Central memory CD8-positive, alpha-beta T cell (primary cell): ENCODE data around the gene MINDY4B.

Experiments used
- ATAC-seq: fragments of 150-1000 bp; cut with Tn5 transposase; replicated peaks from 2 replicates; pipeline ENCODE4 v1.10.0; 2022; ENCODE audit warnings: mild to moderate bottlenecking, moderate FRiP score, moderate number of reproducible peaks; ENCODE audit not compliant: poor library complexity, severe bottlenecking; ENCODE audit errors: extremely low read depth
- DNase-seq, 2 donors: peaks; one replicate each; pipeline ENCODE4 v3.0.0; 2021; ENCODE audit warnings: low spot score in 2 of 2
- H3K27ac Mint-ChIP-seq: one replicate; pipeline ENCODE4 v1.8.0; 2022; ENCODE audit warnings: low read depth, mild to moderate bottlenecking, moderate library complexity, mixed read lengths
- H3K27me3 Mint-ChIP-seq: one replicate; pipeline ENCODE4 v1.8.0; 2022; ENCODE audit warnings: mixed read lengths
- H3K36me3 Mint-ChIP-seq: one replicate; pipeline ENCODE4 v1.8.0; 2022; ENCODE audit warnings: mild to moderate bottlenecking, moderate library complexity, mixed read lengths; ENCODE audit not compliant: insufficient read depth
- H3K4me1 Mint-ChIP-seq: one replicate; pipeline ENCODE4 v1.8.0; 2022; ENCODE audit warnings: mixed read lengths
- H3K4me3 Mint-ChIP-seq: one replicate; pipeline ENCODE4 v1.8.0; 2022; ENCODE audit warnings: mild to moderate bottlenecking, moderate library complexity, mixed read lengths
- H3K9me3 Mint-ChIP-seq: one replicate; pipeline ENCODE4 v1.8.0; 2022; ENCODE audit warnings: mixed read lengths

MINDY4B gene

DNA sequence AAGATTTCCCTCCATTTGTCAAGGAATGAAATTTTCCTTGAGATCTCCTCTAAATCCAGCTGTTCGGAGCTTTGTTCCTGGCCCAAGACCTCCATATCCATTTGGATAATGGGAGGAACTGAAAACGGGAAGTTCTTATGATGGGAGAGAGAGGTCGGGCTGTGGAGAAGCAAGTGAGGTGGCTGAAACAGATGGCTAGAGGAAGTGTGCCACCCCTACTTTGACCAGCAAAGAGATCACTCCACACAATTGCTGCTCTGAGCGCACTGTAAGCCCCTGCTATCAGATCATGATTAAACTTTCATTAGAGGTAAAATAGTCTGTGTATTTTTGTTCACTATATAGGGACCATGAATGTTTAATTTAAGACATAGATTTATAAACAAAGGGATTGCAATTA lies at the start of gene MINDY4B:
MINDY4B (minus strand) TSS at position 101 of the 400 bp plus-strand sequence; CDS start at position 101, 0 bp downstream.
- no peak within 1 kb of the TSS for H3K4me3 Mint-ChIP-seq
- no peak for DNase-seq
- no peak for ATAC-seq
- H3K27me3 Mint-ChIP-seq = peaks cover 71% of the 10 kb centered on the region
- no peaks in the 10 kb centered on the region for H3K9me3 Mint-ChIP-seq
- no peaks in the 10 kb centered on the region for H3K4me1 Mint-ChIP-seq
- no peaks in the 10 kb centered on the region for H3K36me3 Mint-ChIP-seq
- H3K27ac Mint-ChIP-seq = no peak within 1 kb of the TSS

DNA sequence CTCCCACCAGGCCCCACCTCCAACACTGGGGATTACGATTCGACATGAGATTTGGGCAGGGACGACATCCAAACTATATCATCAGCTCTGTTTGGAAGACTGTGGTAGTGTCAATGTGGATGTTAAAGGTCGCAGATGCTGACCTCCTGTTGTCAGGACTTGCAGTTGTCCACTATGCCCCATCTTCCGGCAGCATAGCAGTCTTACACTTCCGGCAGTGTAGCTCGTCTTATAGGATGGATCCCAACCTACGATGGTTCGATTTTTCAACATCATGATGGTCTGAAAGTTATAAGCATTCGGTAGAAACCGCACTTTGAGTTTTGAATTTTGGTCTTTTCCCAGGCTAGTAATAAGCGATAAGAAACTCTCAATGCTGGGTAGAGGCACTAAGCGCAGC lies 46.7 kb upstream of the MINDY4B start:
- DNase-seq (no peak), ATAC-seq (no peak)
- Mint-ChIP-seq H3K27me3 (peaks cover 46% of the 10 kb centered on the region), H3K36me3 (no peaks in the 10 kb centered on the region), H3K27ac (no peak overlapping the region), H3K9me3 (no peaks in the 10 kb centered on the region), H3K4me3 (no peak overlapping the region), H3K4me1 (no peaks in the 10 kb centered on the region)

DNA sequence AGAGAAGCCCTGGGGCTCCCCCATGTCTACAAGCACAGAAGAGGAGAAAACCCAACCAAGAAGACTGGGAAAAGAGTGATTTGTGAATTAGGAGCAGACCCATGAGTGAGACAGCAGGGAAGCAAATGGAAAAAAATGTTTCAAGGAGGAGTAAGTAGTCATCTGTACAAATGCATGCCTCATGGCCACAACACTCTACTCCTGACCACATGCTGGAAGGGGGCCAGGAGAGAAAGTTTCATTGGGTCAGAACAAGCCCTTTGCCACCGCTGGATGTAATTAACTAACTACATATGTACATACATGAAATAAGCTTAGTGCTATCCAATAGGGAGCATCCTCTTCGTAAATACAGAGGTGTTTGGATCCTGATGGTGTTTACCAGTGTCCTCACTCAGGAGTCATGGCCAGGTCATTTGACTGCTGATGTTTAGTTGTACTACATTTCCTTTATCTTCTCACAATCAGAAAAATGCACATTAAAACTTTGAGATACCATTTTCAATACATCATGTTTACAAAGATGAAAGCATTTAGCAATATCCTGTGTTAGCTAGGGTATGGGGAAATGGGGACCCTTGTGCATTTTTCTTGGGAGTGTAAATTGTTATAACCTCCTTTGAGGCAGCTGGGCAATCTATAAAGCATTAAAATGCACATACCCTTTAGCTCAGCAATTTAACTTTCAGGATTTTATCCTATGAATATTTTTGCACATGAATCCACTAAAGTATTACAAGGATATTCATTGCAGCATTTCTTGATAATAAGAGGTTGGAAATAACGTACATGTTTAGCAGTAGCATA lies 40.2 kb upstream of the MINDY4B start:
- H3K9me3 Mint-ChIP-seq = no peaks in the 10 kb centered on the region
- no peaks in the 10 kb centered on the region for H3K36me3 Mint-ChIP-seq
- H3K27me3 Mint-ChIP-seq = peaks cover 58% of the 10 kb centered on the region
- no peaks in the 10 kb centered on the region for H3K4me1 Mint-ChIP-seq
- ATAC-seq (no peak), DNase-seq (no peak)
- H3K4me3 Mint-ChIP-seq = no peak overlapping the region
- no peak overlapping the region for H3K27ac Mint-ChIP-seq

DNA sequence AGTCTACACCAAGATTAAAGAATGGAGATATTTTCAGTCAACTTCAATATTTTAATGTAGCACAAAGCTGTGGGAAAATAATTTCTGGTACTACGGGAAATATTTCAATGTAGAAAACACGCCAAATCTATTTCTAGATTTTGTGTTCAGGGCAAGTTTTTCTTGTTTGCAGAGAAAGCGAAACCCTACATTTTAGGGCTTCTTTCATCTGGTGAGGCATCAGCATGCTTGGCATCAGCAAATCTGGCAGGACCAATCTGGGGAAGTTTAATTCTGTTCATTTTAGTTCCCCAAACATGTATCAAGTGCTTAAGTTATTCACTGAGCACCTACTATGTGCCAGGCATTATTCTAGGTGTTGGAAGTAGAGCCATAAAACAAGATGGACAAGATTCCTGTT lies 37.0 kb upstream of the MINDY4B start:
- H3K36me3 Mint-ChIP-seq = no peaks in the 10 kb centered on the region
- H3K4me3 Mint-ChIP-seq = no peak overlapping the region
- ATAC-seq (no peak), DNase-seq (no peak)
- H3K4me1 Mint-ChIP-seq = no peaks in the 10 kb centered on the region
- no peak overlapping the region for H3K27ac Mint-ChIP-seq
- peaks cover 63% of the 10 kb centered on the region for H3K27me3 Mint-ChIP-seq
- no peaks in the 10 kb centered on the region for H3K9me3 Mint-ChIP-seq

DNA sequence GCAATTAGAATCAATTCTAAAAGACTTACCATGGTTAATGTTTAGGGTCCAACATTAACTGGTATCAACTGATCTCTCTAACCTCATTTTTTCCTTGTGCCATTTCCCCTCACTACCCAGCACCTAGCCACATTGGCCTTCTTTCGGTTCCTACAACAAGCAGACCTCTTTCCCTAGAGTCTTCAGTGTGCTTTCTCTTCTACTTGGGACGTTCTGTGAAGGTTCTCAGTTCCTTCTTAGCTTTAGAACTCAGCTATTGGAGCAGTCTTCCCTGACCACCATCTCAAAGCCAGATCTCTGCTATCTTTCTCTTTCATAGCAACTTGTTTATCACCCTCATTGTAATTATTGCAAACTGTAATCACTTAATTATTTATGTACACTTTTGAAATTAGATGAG lies 31.5 kb upstream of the MINDY4B start:
- no peaks in the 10 kb centered on the region for H3K4me1 Mint-ChIP-seq
- H3K36me3 Mint-ChIP-seq = no peaks in the 10 kb centered on the region
- H3K9me3 Mint-ChIP-seq = no peaks in the 10 kb centered on the region
- DNase-seq (no peak), ATAC-seq (no peak)
- no peak overlapping the region for H3K4me3 Mint-ChIP-seq
- no peak overlapping the region for H3K27ac Mint-ChIP-seq
- peaks cover 62% of the 10 kb centered on the region for H3K27me3 Mint-ChIP-seq

DNA sequence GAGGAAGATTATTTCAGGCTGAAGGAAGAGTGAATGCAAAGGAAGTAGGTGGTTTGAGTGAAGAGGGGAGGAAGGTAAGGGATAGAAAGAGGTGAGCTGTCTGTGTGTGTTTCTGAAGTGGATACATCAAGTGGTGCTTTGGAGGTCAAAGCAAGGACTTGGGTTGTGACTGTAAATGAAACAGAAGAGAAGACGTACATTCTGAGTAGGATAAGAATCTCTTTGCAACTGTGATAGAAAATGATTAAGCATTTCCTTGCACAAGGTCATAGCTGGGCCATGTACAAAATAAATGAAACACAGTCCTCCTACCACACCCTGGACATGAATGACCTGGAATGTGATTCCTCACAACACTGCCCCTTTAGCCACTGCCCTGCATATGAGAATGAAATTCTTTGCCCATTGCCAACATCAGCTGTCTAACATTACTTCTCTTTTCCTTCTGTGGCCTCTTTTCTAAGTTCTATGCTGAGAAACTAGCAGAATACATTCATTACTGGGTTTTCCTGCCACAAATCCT lies 28.3 kb upstream of the MINDY4B start:
- no peak for DNase-seq
- peaks cover 67% of the 10 kb centered on the region for H3K27me3 Mint-ChIP-seq

DNA sequence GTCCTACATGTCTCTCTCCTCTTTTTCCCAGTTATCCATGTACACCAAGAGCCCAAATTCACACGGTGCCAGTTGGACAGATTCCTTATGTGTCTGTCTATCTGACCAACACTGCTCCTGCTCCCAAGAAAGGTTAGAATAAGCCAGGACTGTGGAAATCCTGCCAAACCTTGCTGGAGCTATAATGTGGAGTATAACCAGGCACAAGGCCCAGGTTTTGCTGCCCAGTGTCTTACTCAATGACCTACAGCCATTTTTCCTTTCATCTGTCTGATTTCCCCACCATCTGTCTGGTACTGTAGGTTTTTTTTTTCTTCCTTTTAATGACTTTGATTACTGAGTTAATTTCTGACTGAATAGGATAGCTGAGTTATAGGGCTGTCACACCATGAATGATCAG lies 26.5 kb upstream of the MINDY4B start:
- Mint-ChIP-seq H3K36me3 (no peaks in the 10 kb centered on the region), H3K4me1 (no peaks in the 10 kb centered on the region), H3K9me3 (no peaks in the 10 kb centered on the region), H3K27me3 (peaks cover 55% of the 10 kb centered on the region), H3K4me3 (no peak overlapping the region), H3K27ac (no peak overlapping the region)
- no peak for DNase-seq
- ATAC-seq = no peak

More for the DNA sequence above, 28.3 kb upstream of the MINDY4B start:
- Mint-ChIP-seq H3K36me3 (no peaks in the 10 kb centered on the region), H3K4me1 (no peaks in the 10 kb centered on the region), H3K9me3 (no peaks in the 10 kb centered on the region), H3K27ac (no peak overlapping the region), H3K4me3 (no peak overlapping the region)
- ATAC-seq = no peak

DNA sequence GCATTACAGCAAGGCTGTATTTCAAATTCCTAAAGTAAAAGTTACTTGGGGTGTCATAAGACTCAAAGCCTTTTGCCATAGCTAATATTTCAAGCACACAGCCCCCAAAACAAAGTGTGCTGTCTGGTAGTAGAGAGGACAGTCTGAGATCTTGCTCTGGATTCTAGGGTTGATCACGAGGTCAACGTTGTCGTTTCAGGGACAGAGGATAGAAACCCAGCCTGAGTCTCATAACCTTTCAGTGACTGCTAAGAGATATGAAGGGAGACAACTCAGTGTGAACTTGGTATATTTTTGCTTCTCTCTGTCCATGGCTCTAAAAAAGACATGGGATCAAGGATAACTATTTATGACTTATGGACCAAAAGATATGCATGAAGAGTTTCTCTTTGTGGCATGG lies 25.6 kb upstream of the MINDY4B start:
- Mint-ChIP-seq H3K27me3 (peaks cover 55% of the 10 kb centered on the region), H3K36me3 (no peaks in the 10 kb centered on the region), H3K4me1 (no peaks in the 10 kb centered on the region), H3K27ac (no peak overlapping the region), H3K4me3 (no peak overlapping the region), H3K9me3 (no peaks in the 10 kb centered on the region)
- ATAC-seq = no peak
- DNase-seq = no peak

DNA sequence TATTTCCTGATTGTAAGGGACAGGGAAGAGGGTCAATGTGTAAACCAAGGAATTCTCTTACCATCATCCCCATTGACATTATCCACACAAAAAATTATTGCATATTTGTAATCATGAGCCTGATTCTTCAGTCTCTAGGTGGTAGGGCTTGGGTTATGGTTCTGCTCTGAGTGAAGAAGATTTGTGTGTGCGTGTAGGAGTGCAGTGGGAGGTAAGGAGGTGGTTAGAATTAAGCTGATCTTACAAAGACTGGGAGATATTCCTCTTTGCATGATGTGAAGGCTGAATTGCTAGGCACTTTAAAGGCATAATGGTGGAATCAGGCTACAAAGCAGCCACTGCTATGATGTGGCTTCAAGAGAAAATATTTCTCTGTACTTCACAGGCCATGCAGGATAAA lies 23.0 kb upstream of the MINDY4B start:
- Mint-ChIP-seq H3K36me3 (no peaks in the 10 kb centered on the region), H3K9me3 (no peaks in the 10 kb centered on the region), H3K27ac (no peak overlapping the region), H3K4me1 (peaks cover 5% of the 10 kb centered on the region), H3K4me3 (no peak overlapping the region), H3K27me3 (peaks cover 75% of the 10 kb centered on the region)
- no peak for DNase-seq
- ATAC-seq = no peak

DNA sequence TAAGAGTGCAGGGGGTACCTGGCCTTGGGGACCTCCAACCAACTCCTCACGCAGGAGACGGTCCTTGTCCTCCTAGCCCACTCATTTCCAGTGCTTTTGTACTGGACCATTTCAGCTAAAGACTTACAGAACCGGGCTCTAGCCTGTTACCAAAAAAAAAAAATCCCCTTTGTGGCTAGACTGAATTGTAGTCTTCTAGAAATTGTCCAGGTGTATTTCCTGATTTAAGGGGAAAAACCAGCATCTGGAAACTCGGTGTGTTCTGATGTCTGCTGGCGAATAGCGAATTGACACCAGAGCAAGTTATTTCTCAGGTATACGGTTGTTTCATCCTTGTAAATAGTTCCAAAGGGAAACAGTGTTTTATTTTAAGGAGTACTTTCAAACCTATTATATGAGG lies 21.1 kb upstream of the MINDY4B start:
- DNase-seq = no peak
- Mint-ChIP-seq H3K4me1 (peaks cover 5% of the 10 kb centered on the region), H3K27ac (no peak overlapping the region), H3K4me3 (no peak overlapping the region), H3K9me3 (no peaks in the 10 kb centered on the region), H3K36me3 (no peaks in the 10 kb centered on the region), H3K27me3 (peaks cover 71% of the 10 kb centered on the region)
- no peak for ATAC-seq

DNA sequence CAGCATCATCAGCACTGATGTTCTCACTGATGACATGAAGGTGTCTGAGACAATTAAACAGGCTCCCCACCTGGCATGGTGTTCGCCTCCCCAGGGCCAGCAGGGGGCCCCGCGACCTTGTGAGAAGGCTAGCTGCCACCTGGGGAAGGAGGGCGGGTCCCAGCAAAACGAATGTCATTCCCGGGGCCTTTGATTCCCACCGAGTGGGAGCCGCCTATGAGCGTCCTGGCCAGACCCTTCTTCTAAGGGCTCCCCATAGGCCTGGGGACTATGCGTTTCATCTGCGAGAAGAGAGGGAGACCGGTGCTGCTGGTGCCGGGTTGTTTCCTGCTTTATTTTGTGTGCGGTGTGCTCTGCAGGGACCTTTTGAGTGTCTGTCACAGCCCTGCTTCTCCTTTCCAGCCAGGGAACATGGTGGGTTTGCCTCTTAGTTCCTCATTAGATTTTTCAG lies 20.5 kb upstream of the MINDY4B start:
- Mint-ChIP-seq H3K4me3 (peak overlapping the region; percentile 25), H3K27ac (no peak overlapping the region), H3K36me3 (no peaks in the 10 kb centered on the region), H3K27me3 (peaks cover 77% of the 10 kb centered on the region), H3K4me1 (peaks cover 5% of the 10 kb centered on the region), H3K9me3 (no peaks in the 10 kb centered on the region)
- ATAC-seq (peak; percentile 56), DNase-seq (no peak)

DNA sequence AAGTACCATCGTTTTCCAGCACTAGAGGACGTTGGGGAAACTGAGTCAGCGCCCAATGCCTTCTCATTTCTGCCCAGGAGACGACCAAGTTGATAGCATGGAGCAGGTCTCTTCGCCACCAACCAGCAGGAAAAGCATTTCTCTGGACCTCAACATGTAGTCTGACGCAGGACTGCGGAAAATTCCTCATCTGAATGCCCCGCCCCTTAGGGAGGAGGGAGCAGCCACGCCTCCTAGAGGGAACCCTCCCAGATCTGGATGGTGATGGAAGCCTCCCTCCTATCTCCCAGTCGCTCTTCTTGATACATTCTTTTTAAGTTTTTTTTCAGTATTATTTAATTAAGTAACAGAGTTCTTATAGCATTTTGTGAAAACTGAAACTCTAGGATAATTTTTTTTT lies 17.4 kb upstream of the MINDY4B start:
- Mint-ChIP-seq H3K36me3 (no peaks in the 10 kb centered on the region), H3K4me1 (peaks cover 5% of the 10 kb centered on the region), H3K9me3 (no peaks in the 10 kb centered on the region), H3K27ac (no peak overlapping the region), H3K4me3 (no peak overlapping the region), H3K27me3 (peaks cover 88% of the 10 kb centered on the region)
- DNase-seq = no peak
- no peak for ATAC-seq

DNA sequence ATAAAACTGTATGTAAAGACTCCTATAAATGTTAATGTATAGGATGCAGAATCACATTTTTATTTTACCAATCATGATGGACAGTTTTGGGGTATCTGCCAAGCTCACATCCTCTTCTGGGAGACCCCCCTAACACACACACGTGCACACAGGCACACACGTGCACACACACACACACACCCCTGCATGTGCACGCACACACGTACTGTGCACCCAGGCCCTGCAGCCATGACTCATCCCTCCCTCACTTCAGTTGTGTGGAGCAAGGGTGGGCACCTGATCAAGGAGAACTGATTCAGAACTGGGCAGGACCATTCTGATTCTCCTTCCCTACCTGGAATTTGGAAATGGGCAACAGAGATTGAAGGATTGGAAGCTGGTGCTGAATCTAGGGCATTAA lies 16.0 kb upstream of the MINDY4B start:
- Mint-ChIP-seq H3K9me3 (no peaks in the 10 kb centered on the region), H3K4me3 (no peak overlapping the region), H3K4me1 (peaks cover 5% of the 10 kb centered on the region), H3K36me3 (no peaks in the 10 kb centered on the region), H3K27ac (no peak overlapping the region), H3K27me3 (peaks cover 87% of the 10 kb centered on the region)
- ATAC-seq = no peak
- no peak for DNase-seq
